HL-60 (cell line): ENCODE results near the gene TENT4A.

Experiments
- DNase-seq, 2 experiments: peaks; one replicate each; pipeline ENCODE4 v3.0.0-alpha.2; 2010 to 2020; ENCODE audit warnings: low read depth in 1 of 2, low spot score in 1 of 2
- H3K27ac ChIP-seq: fragments of 250-450 bp; sonication (Bioruptor Pico); replicated peaks from 2 replicates; pipeline ENCODE4 v1.5.1; 2020; ENCODE audit warnings: mild to moderate bottlenecking, moderate library complexity
- H3K27me3 ChIP-seq: fragments of 250-450 bp; sonication (Bioruptor Pico); 2 replicates; pipeline ENCODE4 v1.5.1; 2021; ENCODE audit warnings: mild to moderate bottlenecking, moderate library complexity; ENCODE audit not compliant: insufficient read depth, poor library complexity, severe bottlenecking
- H3K4me3 ChIP-seq: replicated peaks from 2 replicates; pipeline ENCODE4 v1.5.1; 2011; ENCODE audit warnings: mild to moderate bottlenecking, control low read depth, low read length; ENCODE audit not compliant: insufficient read depth
- CTCF ChIP-seq: IDR thresholded peaks from one replicate; pipeline ENCODE4 v1.5.1; 2011; ENCODE audit warnings: low read length, control low read depth, inconsistent platforms; ENCODE audit not compliant: insufficient read depth
- GABPA ChIP-seq: IDR thresholded peaks from 2 replicates; pipeline ENCODE4 v1.6.1; 2012; ENCODE audit warnings: low read depth
- POLR2AphosphoS5 ChIP-seq: IDR thresholded peaks from 2 replicates; pipeline ENCODE4 v1.6.1; 2012; ENCODE audit warnings: low read depth
- SPI1 ChIP-seq: IDR thresholded peaks from 2 replicates; pipeline ENCODE4 v1.6.1; 2012; ENCODE audit warnings: low read depth, mild to moderate bottlenecking, borderline replicate concordance
- TF ChIP-seq, protein P1 (sequence below): IDR thresholded peaks from 2 replicates; pipeline ENCODE4 v1.6.1; 2012; ENCODE audit warnings: low read depth; ENCODE audit not compliant: insufficient replicate concordance

The TENT4A gene

DNA sequence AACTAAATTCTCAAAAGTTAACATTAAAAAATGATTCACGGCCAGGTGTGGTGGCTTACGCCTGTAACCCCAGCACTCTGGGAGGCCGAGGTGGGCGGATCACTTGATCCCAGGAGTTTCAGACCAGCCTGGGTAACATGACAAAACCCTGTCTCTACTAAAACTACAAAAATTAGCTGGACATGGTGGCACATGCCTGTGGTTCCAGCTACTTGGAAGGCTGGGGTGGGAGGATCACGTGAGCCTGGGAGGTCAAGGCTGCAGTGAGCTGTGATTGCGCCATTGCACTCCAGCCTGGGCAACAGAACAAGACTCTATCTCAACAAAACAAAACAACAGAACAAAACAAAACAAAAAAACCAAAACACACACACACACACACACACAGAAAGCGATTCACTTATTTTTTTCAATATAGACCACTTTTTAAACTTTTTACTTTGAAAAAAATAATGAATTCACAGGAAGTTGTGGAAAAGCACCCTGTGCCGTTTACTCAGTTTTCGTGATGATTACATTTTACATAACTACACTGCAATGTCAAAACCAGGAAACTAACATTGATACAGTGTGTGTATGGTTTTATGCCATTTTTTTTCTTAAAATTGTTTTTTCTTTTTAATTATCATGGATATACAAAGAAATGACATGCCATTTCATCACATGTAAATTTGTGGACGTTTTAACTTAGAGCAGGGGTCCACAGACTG is 73.7 kb downstream of the TENT4A start:
- H3K4me3 ChIP-seq, result no peak overlapping the region
- H3K27ac ChIP-seq, result no peak overlapping the region
- TF ChIP-seq GABPA (no peak), POLR2AphosphoS5 (no peak), CTCF (no peak), SPI1 (no peak)
- TF ChIP-seq, protein P1, sequence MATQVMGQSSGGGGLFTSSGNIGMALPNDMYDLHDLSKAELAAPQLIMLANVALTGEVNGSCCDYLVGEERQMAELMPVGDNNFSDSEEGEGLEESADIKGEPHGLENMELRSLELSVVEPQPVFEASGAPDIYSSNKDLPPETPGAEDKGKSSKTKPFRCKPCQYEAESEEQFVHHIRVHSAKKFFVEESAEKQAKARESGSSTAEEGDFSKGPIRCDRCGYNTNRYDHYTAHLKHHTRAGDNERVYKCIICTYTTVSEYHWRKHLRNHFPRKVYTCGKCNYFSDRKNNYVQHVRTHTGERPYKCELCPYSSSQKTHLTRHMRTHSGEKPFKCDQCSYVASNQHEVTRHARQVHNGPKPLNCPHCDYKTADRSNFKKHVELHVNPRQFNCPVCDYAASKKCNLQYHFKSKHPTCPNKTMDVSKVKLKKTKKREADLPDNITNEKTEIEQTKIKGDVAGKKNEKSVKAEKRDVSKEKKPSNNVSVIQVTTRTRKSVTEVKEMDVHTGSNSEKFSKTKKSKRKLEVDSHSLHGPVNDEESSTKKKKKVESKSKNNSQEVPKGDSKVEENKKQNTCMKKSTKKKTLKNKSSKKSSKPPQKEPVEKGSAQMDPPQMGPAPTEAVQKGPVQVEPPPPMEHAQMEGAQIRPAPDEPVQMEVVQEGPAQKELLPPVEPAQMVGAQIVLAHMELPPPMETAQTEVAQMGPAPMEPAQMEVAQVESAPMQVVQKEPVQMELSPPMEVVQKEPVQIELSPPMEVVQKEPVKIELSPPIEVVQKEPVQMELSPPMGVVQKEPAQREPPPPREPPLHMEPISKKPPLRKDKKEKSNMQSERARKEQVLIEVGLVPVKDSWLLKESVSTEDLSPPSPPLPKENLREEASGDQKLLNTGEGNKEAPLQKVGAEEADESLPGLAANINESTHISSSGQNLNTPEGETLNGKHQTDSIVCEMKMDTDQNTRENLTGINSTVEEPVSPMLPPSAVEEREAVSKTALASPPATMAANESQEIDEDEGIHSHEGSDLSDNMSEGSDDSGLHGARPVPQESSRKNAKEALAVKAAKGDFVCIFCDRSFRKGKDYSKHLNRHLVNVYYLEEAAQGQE, result no peak
- no peak for DNase-seq
- no peaks in the 10 kb centered on the region for H3K27me3 ChIP-seq

GRCh38 chr5:6787941-6788340 is 74.7 kb downstream of the TENT4A start:
- no peak for DNase-seq
- TF ChIP-seq SPI1 (no peak), POLR2AphosphoS5 (no peak), GABPA (no peak), CTCF (no peak)
- TF ChIP-seq, protein P1, result no peak
- H3K4me3 ChIP-seq, result no peak overlapping the region
- no peaks in the 10 kb centered on the region for H3K27me3 ChIP-seq
- no peak overlapping the region for H3K27ac ChIP-seq

DNA sequence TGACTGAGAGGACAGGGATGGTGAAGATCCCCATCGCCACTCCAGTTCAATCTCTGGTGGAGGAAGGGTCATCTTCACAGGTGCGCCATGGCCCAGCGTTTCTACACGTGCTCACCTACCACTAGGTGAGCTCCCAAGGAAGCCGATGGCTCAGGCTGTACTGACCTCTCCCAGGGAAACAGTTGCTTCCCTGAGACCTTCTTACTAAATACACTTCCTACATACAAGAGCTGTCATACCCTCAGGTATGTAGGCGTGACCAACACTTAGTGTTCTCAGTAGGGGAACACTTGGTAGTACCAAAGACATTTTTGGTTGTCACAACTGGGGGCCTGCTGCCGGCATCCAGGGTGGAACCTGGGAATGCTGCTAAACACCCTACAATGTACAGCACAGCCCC is 75.2 kb downstream of the TENT4A start:
- no peak for TF ChIP-seq SPI1
- TF ChIP-seq, protein P1, result no peak
- TF ChIP-seq GABPA, result no peak
- TF ChIP-seq POLR2AphosphoS5, result no peak
- TF ChIP-seq CTCF, result no peak
- H3K27me3 ChIP-seq, result no peaks in the 10 kb centered on the region
- H3K4me3 ChIP-seq, result no peak overlapping the region
- H3K27ac ChIP-seq, result no peak overlapping the region
- no peak for DNase-seq
